ENCODE data around the gene RIT2. TPM values are rescaled to one million over a fixed set of nuclear protein-coding genes. Genes with fewer than 3 reads are reported as not detected.

The RIT2 gene
- total RNA-seq, 1 experiment from 2014 or later = not detected

- DNase-seq (ENCODE audit: low read depth) = no peak
Observed at GRCh38 chr18:43081396-43081795, 34.1 kb downstream of the RIT2 start.

- DNase-seq (ENCODE audit: low read depth) = no peak
Observed at GRCh38 chr18:43080671-43081070, 34.8 kb downstream of the RIT2 start.

DNA sequence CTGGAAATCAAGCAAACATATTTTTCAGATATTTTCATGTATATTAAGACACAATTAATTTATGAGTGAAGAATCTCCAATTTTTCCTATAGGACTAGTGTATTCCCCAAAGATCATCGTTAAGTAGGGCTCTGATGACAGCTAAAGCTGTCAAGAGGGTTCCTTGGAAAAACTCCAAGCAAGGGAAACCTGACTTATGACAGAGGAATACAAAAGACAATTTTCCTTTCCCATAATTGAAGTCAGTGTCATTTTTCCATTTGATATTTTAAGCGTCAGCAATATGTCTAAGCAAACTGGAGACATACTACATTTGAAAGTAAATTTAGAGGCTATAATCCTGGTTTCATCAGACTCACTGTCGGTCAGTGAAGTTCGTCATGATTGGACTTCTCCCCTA, 36.1 kb downstream of the RIT2 start:
- DNase-seq (ENCODE audit: low read depth) = no peak

DNA sequence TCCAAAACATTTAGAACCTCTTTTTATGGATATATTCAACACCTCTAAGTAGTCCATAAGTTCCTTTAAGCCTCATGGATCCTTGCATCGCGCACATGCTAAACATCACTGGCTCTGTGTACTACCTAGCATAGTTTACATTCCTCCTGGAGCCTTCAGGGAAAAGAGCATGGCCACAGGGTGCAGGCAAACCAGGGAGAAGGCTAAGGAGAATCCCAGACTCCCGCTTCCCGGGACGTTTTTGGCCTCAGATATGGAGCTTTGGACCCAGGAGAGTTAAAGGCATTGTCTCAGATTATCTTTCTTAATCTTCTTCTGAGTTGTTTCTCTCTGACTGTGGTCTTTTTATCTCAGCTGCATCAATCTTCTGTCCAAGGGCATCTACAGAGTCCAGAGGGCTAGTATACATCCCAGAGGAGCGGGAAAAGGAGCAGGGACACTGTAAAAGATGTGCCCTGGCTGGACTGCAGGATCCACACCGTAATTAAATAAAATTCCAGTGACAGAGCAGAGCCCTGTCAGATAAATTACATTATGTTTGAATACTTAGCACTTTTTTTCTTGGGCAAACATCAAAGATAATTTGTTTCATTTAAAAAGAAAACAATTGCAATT, 36.9 kb downstream of the RIT2 start:
- no peak for DNase-seq (ENCODE audit: low read depth)

- DNase-seq (ENCODE audit: low read depth) = no peak
Observed at GRCh38 chr18:43077510-43078308, 37.8 kb downstream of the RIT2 start.

DNA sequence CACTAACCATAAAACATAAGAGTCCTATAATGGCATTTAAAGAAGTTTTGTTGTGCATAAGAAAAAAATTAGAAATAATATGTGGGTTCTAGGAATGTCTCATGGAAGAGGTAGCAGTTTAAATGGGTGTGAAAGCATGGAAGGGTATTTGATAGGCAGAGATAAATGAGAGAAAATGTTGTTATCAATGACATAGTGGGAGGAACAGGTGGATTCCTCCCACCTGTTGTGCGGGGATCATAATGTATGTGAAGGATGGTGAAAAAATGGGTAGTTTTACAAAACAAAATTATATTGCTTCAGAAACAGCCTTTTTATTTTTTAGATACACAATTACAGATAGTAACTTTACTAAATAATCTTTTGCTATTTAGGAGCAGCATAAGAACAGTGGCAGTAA, 41.7 kb downstream of the RIT2 start:
- no peak for DNase-seq (ENCODE audit: low read depth)

DNA sequence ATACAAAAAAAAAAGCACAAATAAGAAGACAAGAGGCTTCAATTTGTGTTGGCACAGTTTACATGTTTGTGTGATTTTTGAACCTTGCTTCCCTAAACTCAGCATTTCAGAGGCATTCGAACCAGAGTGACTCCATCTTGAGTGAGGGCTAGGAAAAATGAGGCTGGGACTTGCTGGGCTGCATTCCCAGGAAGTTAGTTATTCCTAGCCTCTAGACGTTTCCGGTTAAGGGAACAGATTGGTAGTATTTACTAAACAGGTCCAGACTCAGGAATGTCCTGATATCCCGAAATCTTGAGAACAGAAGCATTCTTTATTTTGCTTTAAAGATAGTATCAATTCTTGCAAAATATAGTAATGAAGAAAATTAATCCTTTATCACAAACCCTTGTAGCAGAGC, 46.7 kb downstream of the RIT2 start:
- no peak for DNase-seq (ENCODE audit: low read depth)

GRCh38 chr18:43067570-43067969, 47.9 kb downstream of the RIT2 start:
- DNase-seq (ENCODE audit: low read depth) = no peak

DNA sequence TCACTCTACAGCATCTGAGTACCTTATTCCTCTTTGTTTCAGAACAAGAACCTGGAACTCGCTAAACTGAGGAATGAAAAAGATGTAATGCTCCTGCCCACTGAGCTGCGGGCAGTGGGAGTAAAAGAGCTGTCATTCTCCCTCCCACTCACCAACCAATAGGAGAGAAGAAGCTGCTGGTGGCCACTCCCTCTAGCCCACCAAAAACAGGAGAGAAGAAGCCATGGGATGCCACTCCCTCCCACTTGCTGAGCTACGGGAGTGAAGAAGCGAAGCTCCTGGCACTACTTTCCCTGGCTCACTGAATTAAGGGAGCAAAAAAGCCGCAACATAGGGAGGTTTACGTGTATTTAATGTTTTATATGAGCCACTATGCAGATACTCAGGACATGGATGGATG, 53.7 kb downstream of the RIT2 start:
- no peak for DNase-seq (ENCODE audit: low read depth)

DNA sequence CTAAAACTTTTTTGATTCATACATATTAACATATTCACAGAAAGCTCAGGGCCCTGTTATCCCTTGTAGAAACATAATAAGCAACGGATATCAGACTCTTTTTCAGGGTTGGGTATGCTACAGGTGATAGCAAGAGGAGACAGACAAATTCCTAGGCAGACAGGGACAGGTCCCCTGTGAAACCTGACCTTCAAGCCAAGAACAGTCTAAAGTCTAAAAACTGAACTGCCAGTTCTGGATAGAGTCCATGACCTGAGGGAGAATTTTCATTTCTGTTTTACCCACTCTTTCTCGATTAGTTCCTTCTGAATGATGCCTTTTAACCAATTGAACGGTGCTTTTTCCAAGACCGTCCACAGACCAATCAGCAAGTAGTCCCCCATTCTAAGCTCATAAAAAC, 54.2 kb downstream of the RIT2 start:
- DNase-seq (ENCODE audit: low read depth) = no peak

- DNase-seq (ENCODE audit: low read depth) = no peak
Observed at GRCh38 chr18:43060020-43060419, 55.5 kb downstream of the RIT2 start.

GRCh38 chr18:43054815-43055519, 60.5 kb downstream of the RIT2 start:
- no peak for DNase-seq (ENCODE audit: low read depth)

- DNase-seq (ENCODE audit: low read depth) = no peak
Observed at GRCh38 chr18:43049021-43049420, 66.5 kb downstream of the RIT2 start.

GRCh38 chr18:43046322-43046721, 69.2 kb downstream of the RIT2 start:
- DNase-seq (ENCODE audit: low read depth) = no peak

- no peak for DNase-seq (ENCODE audit: low read depth)
Observed at GRCh38 chr18:43043626-43044025, 71.9 kb downstream of the RIT2 start.

DNA sequence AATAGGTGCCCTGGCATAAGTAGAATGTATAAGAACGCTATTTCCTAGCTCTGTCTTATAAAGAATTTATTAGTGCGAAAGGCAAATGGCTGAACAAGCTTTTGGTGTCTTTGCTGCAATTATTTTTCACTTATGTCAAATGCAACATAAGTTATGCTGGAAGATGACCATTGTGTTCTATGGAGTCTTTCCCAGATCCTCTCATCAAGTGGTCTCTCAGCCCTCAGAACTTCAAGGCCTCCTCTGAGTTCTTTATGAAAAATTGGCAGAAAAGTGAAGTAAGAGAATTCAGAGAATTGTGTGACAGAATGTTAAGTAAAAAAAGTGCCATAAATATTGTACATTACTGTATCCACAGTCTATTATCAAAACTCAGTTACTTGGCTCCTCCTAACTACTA, 75.2 kb downstream of the RIT2 start:
- no peak for DNase-seq (ENCODE audit: low read depth)

DNA sequence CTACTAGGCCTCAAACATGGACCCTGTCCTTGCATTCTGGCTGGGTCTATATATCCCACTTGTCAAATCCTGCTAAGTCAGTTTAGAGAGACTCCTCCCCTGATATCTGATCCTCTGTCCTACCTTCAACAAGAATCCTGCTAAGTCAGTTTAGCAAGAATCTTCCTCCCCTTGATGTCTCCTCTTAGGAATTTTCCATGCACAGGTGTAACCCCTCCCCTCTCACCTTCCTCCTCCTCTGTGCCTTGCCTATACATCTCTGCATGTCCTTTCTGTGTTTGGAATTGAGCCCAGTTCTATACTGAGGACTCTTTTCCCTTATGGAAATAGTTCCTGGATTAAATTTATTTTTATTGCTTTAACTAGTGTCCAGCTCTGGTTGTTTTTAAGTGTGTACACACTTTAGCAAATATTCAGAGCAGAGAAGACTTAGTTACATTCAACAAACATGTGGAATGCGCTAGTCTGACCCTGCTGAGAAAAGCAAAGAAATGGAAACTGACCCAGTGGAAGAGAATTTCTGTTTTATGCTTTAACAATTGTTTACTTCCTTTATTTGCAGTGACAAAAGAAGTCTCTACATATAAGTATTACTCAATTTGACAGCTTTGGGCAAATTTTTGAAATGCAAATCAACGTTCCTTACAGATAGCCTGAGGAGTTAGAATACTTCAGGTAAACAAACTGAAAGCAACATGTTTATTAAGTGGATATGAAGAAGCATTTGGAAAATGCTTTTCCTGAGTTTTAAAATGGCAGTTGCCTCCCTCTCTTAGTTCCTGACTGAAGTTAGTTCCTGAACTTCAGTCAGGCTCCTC, 80.6 kb downstream of the RIT2 start:
- DNase-seq (ENCODE audit: low read depth) = no peak

DNA sequence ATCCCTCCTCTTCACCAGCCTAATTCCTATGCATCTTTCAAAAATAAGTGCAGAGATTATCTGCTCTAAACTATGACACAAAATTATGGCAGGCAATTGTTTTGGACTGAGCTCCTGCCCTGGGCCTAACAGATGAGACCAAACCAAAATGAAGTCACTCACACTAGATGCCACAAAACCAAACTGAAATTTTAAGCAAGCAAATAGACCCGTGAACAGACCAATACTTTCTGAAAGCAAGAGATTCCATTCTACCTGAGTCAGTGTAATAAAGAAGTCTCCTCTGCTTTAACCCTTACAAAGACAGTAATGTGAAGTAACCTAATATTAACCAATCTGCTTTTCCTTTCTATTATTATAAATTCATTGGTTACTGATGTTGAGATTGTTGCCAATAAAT, 84.3 kb downstream of the RIT2 start:
- DNase-seq (ENCODE audit: low read depth) = no peak

- no peak for DNase-seq (ENCODE audit: low read depth)
Observed at GRCh38 chr18:43029414-43029813, 86.1 kb downstream of the RIT2 start.

GRCh38 chr18:43022874-43023273, 92.6 kb downstream of the RIT2 start:
- DNase-seq (ENCODE audit: low read depth) = no peak

DNA sequence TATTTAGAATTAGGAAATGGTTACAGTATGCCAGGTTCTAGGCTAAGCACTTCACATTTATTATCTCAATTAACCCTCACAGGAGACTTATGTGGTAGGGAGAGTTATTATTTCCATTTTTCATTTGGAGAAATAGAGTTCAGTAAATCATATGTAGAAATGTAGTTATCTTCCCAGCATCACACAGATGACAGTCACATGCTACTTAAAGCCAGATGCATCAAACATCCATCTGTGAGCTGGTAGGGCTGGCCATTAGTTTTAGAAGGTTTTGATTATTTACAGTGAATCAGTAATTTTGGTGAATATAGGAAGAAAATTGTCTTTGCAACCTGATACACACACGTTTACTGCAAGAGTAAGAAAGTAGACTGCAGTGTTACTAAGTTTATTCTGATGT, 97.9 kb downstream of the RIT2 start:
- DNase-seq (ENCODE audit: low read depth) = no peak

DNA sequence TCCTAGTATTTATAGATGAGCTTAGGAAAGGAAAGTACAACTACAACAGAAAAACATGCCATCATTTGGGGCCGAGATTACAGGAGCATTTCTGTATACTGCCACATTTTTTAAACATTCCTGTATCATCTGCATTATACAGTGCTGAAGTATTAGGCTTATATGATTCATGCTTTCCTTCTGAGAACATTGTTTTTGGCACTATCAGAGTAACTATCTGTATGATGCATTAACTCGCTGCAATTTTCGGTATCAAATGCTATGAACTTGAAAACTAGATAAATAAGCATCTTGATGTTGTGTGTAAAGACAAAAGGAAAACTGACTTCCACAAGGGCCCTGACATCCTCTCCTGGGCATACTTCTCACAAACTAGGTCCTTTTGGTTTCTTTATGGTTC, 102.0 kb downstream of the RIT2 start:
- DNase-seq (ENCODE audit: low read depth) = no peak

Measured in RPMI7951 (cell line).